Epithelial cell of prostate (primary cell): ENCODE results near the gene ARHGEF37.
"Not testable (repeated sequence)": the region's sequence is repeated elsewhere in the genome, so short reads cannot be mapped to it uniquely, and the experiment has no call there.

Source experiments
- DNase-seq: peaks from one replicate; pipeline ENCODE4 v3.0.0-alpha.2; 2011; ENCODE audit warnings: low read depth, low spot score
- H3K27ac ChIP-seq: fragments of 450-650 bp; 2 replicates; pipeline ENCODE4 v1.5.1; 2017; ENCODE audit warnings: mild to moderate bottlenecking

The ARHGEF37 gene

DNA sequence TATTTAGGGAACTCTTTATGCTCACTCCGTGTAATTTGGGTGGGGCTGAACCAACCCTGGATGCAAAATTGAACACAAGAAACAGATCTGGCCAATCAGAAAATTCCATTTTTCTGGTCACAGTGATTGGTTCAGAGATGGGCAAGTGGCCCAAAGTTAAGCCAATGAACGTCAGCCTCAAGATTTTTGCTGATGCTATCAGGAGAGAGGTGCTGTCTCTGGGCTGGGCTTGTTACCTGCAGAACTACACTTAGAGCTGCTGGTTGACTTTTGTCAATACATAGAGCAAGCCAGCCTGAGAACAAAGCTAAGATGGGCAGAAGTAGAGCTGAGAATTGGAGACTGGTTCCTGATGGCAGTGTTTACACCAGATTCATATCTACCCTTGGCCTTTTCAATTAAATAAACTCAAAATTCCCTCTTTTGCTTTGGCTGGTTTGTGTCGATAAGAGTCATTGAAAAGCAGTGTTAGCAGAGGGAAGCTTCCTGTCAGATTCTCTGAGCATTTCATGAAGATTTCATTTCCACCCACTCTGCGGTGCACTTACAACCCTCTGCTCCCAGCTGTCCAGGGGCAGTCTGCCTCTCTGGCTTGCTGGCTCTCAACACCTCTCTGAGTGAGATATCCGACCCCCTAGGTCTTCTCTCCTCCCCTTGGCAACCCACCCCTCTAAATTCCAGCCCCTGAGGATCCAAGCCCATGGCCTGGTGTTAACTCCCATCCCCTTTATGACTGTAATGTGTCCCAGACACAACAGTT, 84.3 kb downstream of the ARHGEF37 start:
- no peak for DNase-seq
- no peak overlapping the region for H3K27ac ChIP-seq

DNA sequence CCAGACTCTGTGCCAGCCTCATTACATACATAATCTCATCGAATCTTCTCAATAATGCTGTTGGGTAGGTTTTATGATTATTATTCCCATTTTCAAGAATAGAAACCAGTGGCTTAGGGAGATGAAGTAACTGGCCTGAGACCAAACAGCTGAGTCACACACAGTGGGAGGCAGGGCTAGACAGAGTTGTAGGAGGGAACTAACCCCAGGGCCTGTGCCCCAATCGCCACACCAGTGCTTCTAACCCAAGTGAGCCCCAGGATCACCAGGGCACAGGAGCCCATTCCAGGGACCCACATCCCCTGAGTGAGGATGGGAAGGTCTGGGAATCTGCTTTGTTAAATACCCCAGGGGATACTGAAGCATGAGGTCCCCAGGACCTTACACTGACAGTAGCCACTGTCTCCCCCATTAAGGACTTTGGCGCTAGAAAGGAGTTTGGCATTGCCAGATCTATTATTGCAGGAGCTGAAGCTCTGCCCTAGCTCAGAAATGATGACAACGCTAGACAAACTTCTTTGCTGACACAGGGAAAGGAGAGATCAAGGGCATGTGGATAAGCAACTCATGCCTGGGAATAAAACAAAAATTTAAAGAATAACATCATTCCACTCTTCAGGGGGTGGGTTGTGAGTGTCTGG, 85.0 kb downstream of the ARHGEF37 start:
- DNase-seq: no peak

DNA sequence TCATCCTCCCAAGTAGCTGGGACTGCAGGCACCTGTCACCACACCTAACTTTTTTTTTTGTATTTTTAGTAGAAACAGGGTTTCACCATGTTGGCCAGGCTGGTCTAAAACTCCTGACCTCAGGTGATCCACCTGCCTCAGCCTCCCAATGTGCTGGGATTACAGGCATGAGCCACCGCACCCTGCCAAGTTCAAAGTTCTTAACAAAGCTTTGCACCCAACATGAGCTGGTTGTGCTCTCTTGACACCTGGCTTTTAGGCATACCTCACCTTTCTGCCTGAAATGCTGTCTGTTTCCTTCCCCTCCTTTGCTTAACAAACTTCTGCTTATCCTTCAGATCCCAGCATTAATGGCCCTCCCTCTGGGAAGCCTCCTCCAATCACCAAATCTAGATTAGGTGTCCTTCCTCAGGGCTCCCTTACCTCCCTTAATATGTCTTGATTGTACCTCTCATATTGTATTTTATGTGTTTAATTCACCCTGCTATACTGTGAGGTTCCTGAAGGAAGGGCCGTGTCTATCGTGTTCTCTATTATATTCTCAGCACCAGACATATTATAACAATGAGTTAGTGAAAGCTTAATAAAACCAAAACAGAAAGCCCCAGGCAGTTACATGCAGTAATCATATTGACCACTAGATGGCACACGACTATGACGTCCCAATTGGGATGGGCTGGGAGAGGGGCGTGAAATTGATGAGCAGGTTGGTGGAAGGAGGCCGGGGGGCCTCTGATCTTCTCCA, 86.0 kb downstream of the ARHGEF37 start:
- H3K27ac ChIP-seq: no peak overlapping the region
- no peak for DNase-seq

More for the DNA sequence above, 85.0 kb downstream of the ARHGEF37 start:
- H3K27ac ChIP-seq: no peak overlapping the region

DNA sequence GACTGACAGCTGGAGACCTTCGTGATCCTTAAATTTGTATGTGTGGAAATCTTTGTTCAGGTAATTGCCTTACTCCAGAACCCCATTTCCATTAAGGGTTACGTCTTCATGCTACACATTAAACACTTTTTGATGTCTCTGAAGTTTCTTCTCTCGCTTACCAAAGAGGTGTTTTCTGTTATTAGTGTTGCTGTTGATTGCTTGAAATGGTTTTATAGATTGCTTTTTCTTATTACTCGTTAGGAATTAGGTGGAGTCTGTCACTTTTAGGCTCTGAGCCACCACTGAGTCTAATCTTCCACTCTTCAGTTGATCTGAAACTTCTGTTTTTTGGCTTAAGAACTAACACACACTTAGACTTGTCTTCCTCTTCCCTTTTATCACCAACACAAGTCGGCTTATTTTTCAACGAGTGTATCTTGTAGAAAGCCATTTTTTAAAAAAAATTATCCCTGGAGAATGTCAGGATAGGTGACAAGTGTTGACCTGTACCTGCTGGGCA, 86.6 kb downstream of the ARHGEF37 start:
- no peak for DNase-seq
- H3K27ac ChIP-seq: no peak overlapping the region

DNA sequence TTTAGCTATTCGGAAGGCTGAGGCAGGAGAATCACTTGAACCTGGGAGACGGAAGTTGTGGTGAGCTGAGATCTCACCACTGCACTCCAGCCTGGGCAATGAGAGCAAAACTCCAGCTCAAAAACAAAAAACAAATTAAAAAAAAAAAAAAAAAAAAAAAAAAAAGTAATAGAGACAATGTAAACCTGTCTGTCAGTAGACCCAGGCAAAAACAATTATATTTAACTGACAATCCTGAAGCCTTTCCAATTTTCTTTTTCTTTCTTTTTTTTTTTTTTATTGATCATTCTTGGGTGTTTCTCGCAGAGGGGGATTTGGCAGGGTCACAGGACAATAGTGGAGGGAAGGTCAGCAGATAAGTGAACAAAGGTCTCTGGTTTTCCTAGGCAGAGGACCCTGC, 88.0 kb downstream of the ARHGEF37 start:
- DNase-seq, H3K27ac ChIP-seq: not testable (repeated sequence)

DNA sequence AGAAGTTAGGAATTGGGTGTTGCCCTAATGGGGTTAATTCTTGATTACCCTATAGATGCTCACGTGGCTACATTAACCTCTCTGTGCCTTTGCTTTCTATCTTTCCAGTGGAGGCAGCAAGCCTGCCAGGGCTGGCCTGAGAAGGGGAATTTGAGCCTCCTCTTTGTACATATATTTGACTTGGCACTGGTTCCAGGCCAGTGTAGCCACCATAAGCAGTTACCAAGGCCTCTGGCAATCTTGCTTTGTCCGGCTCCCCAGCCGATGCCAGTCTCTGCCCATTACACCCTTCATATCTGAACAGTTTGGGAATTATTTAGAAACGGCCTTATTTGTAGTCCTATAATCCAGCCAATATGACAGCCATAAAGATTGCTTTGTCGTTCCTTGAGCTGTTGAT, 90.2 kb downstream of the ARHGEF37 start:
- DNase-seq: no peak
- no peak overlapping the region for H3K27ac ChIP-seq

DNA sequence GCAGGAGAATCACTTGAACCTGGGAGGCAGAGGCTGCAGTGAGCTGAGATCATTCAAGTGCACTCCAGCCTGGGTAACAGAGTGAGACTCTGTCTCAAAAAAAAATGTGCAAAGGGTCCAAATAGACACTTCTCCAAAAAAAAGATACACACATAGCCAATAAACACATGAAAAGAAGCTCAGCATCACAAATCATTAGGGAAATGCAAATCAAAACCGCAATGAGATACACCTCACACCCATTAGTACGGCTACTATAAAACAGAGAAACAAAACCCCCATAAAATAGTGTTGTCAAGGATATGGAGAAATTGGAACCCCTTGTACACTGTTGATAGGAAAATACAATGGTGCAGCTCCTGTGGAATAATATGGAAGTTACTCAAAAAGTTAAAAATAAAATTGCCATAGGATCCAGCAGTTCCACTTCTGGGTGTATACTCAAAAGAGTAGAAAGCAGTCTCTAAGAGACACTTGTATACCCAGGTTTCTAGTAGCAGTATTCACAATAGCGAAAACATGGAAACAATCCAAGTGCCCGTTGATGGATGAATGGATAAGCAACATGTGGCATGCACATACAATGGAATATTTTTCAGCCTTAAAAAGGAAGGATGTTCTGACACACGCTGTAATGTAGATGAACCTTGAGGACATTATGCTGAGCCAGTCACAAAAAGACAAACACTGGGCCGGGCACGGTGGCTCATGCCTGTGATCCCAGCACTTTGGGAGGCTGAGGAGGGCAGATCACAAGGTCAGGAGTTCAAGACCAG, 91.6 kb downstream of the ARHGEF37 start:
- no peak overlapping the region for H3K27ac ChIP-seq
- no peak for DNase-seq

DNA sequence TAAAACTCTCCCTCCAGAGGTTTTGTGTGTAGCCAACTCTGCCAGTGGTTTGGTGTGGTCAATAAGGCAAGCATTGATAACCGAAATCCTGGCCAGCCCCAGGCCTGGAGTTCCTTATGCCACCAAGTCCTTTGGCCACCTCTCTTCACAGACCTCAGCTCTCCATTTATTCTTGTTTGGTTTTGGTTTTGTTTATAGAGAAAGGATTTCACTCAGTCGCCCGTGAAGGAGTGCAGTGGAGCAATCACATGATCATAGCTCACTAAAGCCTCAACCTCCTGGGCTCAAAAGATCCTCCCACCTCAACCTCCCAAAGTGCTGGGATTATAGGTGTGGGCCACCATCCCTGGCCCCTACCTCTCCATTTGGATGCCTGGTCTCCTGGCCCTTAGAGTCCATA, 93.4 kb downstream of the ARHGEF37 start:
- DNase-seq: no peak
- no peak overlapping the region for H3K27ac ChIP-seq

DNA sequence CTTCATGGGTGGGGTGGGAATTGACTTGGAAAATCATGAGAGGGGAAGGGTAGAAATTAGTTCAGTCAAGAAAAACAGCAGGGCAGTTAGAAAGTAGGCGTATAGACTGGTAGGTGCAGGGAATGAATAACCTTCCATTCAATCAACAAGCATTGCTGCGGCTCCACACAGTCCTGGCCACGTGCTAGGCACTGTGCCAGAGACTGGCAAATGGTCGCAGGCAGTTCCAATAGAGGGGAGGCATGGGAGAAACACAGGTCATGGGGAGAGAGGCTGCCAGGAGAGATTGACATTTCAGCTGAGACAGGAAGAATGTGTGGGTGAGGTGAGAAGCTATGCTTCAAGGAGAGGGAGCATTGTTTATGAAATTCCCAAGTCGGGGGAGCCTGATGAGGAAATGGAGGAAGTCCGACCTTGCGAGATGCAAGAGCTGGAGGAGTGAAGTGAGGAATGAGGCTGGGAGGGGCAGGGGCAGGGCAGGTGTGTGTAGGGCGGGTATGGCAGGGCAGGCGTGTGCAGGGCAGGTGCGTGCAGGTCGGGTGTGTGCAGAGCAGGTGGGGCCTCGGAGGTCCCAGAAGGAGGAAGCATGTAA, 94.4 kb downstream of the ARHGEF37 start:
- peak overlapping the region; percentile 35 for H3K27ac ChIP-seq
- no peak for DNase-seq

DNA sequence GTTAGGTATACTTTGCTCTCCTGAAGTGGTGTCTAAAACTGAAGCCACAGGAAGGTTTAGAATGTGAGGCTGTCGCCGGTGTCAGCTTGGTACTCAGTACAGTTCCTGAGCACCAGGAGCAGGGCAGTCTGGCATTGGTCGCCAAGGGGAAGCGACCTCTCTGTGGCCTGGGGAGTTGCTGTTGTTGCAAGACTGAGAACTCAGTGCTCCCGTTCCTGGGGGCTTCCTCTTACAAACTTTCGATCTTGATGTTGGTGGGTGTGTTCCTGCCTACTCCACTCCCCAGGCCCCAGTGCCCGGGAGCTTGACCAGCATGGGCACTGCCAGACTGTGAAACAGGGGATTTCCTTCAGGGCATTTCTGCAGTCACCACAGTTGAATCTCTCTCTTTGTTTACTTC, 96.4 kb downstream of the ARHGEF37 start:
- no peak overlapping the region for H3K27ac ChIP-seq
- DNase-seq: no peak

DNA sequence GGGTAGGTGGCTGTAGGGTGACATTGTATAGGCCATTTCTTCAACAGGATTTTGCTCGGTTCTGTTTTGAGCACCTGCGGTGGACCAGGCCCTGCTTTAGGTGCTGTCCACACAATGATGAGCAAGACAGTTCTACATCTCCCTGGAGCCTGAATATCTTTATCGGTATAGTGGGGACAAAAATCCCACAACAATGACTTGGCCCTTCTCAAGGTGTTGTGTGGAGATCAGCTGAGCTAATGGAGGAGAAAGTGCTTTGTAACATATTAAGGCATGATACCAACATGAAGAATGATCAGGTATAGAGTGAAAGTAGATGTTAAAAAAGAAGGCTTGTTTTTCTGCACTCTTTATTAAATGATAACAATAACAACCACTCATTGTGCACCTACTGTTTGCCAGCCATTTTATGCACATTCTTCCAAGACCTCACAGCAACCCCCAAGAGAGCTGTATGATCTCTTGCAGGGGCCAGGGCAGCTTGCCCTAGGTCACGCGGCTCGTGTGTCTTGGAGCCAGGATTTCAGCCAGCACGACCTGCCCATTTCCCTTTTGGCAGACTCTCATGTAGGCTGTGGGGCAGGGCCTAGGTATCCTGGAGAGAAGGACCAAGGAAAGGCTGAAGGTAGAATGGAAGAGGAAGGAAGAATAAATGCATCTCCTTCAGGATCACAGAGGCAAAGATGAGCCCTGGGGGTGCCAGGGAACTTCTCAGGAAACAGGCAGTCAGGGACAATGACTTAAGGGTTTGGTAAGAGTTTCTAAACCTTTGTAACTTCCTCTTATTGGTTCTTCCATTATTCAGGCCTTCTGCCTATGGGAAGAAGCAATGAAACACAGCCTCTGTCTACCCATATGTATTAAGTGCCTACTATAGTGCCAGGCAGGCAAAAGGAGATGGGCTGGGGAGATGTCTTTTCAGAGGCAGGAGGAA, 98.8 kb downstream of the ARHGEF37 start:
- no peak for DNase-seq
- no peak overlapping the region for H3K27ac ChIP-seq

DNA sequence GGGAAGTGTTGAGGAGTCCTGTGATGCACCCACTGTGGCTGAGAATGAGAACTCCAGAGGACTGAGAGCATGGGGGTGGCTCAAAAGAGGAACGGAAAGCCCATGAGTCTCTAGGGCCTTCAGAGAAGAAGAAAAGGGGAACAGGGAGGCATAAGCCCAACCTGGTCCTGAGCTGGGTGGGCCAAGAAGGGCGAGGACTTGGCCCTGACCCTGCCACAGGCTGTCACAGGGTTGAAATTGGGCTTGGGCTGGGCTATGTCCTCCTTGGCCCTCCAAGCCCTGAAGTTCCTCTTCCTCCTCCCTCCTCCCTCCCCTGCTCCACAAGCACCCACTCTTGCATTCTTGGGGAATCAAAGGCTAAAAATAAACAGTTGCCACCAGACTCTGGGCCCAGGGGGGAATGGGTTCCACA, 99.5 kb downstream of the ARHGEF37 start:
- DNase-seq: no peak
- no peak overlapping the region for H3K27ac ChIP-seq

DNA sequence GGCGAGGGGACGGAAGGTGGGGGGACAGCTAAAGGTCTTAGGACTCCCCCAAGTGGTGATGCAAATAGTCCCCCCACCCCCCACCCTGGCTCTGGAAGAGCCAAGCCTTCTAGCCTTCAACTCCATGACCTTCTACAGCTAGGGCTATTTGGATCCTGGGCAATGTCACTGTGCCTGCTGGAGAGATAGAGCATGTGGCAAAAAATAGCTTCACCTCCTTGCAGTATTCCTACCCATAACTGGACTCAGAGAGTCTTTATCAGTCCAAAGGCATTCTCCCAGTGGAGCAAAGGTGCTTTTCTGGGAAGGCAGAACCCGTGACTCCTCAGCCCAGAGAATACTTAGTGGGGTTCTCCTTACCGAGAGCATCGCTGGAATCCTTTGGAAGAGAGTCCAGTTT, 100.0 kb downstream of the ARHGEF37 start:
- DNase-seq: no peak
- H3K27ac ChIP-seq: no peak overlapping the region

DNA sequence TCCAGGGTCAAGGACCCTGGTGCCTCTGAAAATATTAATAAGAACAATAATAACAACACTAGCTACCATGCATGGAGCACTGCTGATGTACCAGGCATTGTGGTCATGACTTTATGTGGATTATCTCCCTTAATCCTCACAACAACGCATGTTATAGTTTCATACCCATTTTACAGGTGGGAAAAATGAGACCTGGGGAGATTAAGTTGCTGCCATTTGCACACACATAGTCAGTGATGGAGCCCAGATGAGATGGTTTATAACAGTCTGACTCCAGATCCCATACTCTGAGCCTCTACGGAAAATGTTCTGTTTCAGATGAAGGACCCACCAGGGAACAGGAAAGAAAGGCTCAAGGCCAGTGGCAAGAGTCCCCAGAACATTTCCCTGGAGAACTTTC, 100.6 kb downstream of the ARHGEF37 start:
- no peak overlapping the region for H3K27ac ChIP-seq
- no peak for DNase-seq

DNA sequence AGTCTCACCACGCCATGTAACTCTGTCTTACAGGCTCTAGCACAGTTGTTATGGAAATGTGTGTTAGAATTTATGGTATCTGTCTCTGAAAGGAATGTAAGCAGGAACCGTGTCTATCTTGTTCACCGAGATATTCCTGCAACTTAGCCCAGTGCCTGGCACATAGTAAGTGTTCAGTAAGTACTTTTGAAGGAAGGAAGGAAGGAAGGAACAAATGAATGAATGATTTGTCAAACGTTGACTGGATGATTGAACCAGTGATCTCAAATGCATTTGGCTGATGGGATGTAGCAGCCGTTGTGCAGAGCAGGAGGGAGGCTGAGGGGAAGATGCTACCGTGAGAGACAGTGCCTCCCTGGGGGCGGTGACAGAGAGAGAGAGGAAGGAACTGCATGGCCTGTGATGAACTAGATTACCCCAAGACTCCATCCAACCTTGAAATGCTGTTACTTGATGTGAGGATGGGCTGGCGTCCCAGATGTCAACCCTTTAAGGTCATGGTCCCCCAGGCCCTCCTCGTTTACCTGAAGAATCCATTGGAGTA, 101.3 kb downstream of the ARHGEF37 start:
- H3K27ac ChIP-seq: no peak overlapping the region
- no peak for DNase-seq

DNA sequence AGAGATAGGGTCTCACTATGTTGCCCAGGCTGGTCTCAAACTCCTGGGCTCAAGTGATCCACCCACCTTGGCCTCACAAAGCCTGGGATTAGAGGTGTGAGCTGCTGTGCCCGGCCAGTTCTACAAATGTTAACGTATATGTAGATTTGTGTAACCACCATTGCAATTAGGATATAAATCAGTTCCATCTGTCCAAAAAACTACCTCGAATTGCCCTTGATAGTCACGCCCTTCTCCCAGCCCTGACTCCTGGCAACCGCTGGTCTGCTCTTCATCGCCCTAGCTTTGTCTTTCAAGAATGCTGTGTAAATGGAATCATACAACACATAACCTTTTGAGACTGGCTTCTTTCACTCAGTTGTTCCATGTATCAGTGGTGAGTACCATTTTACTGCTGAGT, 102.7 kb downstream of the ARHGEF37 start:
- DNase-seq: no peak
- no peak overlapping the region for H3K27ac ChIP-seq

DNA sequence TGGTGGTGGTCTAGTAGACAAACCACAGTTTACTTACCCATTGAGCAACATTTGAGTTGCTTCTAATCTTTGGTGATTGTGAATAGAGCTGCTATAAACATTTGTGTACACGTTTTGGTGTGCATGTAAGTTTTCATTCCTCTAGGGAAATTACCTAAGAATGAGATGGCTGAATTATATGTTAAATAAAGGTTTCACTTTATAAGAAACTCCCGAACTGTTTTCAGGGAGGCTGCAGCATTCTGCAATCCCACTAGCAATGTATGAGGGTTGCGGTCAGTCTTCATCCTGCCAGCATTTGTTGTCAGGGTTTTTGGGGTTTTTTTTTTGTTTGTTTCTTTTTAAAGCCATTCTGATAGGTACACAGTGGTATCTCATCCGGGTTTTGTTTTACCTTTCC, 103.1 kb downstream of the ARHGEF37 start:
- no peak overlapping the region for H3K27ac ChIP-seq
- DNase-seq: no peak
